Stimulated activated CD4-positive, alpha-beta T cell treated with anti-CD3 and anti-CD28 coated beads, Interleukin-12 subunit alpha, Interleukin-12 subunit beta, amount 100 ng/mL, for 24 hours (primary cell): Measurements from ENCODE around the gene POLR1C.
"Not testable (repeated sequence)": the region's sequence is repeated elsewhere in the genome, so short reads cannot be mapped to it uniquely, and the experiment has no call there.

Experiments
- DNase-seq, 2 experiments: peaks; one replicate each; pipeline ENCODE4 v3.0.0-alpha.2; 2020; ENCODE audit warnings: low read depth in 2 of 2

The POLR1C gene

DNA sequence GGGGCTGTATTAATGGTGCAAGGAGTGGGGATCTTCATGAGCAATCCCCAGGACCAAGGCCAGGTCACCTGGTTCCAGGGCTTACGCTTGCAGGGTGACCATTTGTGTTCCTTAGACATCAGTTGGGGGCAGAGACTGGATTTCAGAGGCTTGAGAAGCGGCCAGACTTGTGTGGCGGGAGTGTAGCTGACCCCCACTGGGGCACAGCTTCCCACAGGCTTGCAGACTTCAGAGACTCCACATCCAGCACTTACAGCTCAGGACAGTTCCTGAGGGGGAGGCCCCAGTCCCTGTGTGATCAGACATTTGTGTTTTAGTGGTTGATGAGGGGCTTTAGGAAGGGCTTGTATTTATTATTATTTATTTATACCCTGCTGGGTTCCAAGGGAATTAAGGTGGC, 24.2 kb upstream of the POLR1C start:
- no peak for DNase-seq

GRCh38 chr6:43493230-43493629, 23.7 kb upstream of the POLR1C start:
- DNase-seq = no peak

DNA sequence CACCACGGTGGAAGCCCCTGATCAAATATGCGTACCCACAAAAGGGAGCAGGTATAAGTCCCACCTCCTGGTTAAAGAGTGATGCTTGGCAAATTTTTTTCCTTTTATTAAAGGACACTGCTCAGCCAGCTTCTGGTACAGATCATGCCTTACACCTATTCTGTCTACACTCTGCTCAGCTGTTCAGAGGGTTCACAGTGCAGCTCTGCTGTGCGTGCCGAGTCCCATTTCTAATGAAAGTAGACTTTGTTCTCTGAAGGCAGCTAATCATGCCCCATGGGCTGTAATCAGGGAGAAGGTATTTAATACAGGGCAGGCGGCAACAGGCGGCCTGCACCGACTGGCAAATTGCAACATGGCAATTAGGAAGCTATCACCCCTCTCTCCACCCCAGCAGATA, 23.1 kb upstream of the POLR1C start:
- no peak for DNase-seq

- no peak for DNase-seq
Measured at GRCh38 chr6:43494321-43494720, 22.6 kb upstream of the POLR1C start.

DNA sequence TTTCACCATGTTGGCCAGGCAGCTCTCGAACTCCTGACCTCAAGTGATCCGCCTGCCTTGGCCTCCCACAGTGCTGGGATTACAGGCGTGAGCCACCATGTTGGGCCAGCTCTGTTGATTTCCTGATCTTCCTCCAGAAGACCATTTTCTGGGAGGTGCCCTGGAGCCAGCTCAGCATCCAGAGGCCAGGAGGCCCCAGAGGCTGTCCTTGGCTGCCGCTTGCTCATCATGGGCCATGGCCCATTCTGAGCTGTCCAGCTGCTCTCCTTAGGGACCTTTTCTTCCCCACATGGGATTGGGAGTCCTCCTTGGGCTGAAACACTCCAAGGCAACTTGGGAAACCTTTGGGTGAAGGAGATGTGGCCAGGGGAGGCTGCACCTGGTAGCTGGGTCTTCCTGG, 22.1 kb upstream of the POLR1C start:
- DNase-seq = no peak

GRCh38 chr6:43495409-43495941, 21.4 kb upstream of the POLR1C start:
- no peak for DNase-seq

DNA sequence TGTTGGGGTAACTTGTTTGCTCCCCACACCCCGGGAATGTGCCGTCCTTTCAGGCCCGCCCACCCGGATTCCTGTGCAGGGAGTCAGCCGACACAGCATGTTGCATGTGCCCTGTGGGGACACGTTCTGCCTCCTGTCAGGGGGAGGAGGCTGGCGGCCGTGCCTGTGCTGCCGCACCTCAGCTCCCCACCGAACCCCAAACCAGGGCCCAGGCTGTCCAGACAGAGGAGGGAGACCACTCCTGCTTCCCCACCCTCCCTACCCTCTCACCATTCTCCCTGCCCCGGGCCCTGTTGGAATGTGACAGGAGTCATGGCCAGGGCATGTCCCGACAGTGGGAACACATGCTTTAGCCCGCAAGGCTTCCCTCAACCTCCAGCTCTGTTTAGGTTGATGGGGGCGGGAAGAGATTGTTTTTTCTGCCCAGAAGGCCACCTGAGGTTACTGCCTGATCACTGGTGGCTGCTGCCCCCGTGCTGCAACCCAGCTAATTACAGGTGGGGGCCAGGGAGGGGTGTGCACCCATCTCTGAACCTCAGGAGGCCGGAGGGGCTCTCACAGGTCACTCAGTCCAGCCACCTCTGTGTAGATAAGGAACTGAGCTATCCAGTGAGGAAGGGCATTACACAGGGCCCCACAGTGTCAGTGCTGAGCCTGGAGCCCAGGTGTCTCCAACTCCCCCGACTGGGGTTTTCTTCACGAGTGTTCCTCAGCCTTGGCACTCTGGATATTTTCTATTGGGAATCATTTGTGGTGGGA, 20.3 kb upstream of the POLR1C start:
- no peak for DNase-seq

DNA sequence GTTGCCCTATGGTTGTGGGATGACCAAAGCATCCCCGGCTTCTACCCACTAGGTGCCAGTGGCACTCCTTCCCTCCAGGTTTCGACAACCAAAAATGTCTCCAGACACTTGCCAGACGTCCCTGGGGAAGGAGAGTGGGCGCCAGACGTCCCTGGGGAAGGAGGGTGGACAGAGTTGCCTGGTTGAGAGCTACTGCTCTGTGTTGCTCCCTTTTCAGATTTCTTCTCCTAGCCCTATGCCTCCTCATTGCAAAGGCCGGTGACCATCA, 19.8 kb upstream of the POLR1C start:
- no peak for DNase-seq

GRCh38 chr6:43497689-43498088, 19.2 kb upstream of the POLR1C start:
- DNase-seq = no peak

- DNase-seq = not testable (repeated sequence)
Measured at GRCh38 chr6:43498291-43498690, 18.6 kb upstream of the POLR1C start.

- DNase-seq = no peak
Measured at GRCh38 chr6:43499028-43499815, 17.7 kb upstream of the POLR1C start.

GRCh38 chr6:43500921-43501320, 16.0 kb upstream of the POLR1C start:
- no peak for DNase-seq

DNA sequence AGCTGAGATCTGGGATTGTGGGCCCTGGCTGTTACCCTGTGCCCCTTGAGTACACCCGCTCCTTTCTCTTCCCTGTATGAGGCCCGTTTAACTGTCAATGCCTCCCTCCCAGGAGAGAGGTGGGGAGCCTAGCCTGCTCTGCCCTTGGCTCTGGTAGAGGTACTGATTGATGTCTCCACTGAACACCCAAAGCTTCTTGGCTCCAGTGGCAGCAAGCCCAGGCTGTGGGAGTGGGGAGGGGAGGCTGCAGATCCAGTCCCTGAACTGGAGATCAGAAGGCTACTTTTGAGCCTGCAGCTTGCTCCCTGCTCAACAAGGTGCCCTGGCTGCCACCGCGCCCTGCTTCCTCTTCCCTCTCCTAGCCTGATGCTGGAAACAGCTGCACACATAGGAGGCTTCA, 14.2 kb upstream of the POLR1C start:
- DNase-seq = no peak

- DNase-seq = no peak
Measured at GRCh38 chr6:43503443-43503842, 13.4 kb upstream of the POLR1C start.

DNA sequence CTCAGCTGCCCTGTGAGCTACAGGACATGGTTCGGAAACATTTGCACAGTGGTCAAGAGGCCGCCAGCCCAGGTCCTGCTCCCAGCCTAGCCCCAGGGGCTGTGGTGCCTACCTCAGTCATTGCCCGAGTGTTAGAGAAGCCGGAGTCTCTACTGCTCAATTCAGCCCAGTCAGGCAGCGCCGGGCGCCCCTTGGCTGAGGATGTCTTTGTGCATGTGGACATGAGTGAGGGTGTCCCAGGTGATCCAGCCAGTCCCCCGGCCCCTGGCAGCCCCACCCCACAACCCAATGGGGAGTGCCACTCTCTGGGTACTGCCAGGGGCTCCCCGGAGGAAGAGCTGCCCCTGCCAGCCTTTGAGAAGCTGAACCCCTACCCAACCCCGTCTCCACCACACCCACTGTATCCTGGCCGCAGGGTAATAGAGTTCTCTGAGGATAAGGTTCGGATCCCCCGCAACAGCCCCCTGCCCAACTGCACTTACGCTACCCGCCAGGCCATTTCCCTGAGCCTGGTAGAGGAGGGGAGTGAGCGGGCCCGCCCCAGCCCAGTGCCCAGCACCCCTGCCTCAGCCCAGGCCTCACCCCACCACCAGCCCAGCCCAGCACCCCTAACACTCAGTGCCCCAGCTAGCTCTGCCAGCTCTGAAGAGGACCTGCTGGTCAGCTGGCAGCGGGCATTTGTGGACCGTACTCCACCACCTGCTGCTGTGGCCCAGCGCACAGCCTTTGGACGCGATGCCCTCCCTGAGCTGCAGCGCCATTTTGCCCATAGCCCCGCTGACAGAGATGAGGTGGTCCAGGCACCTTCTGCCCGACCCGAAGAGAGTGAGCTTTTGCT, 11.9 kb upstream of the POLR1C start:
- no peak for DNase-seq

GRCh38 chr6:43505718-43506117, 11.2 kb upstream of the POLR1C start:
- no peak for DNase-seq

DNA sequence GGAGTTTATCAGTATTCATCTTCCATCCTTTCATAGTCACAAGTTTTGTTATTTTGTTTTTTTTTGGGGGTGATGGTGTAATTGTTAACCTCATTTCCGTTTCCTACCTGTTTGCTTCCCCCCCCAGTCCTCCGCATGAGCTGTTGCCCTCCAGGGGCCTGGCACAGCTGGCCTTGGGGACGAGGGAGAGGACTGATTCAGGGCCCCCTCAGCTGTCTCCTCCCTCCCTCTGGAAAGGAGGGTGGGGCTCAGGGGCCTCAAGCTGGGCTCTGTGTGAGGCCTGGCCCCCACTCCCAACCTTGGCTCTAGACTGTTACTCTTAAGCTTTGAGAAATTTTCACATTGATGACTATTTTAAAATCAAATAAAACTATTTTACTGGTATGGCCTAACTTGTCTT, 10.7 kb upstream of the POLR1C start:
- DNase-seq = no peak

GRCh38 chr6:43506667-43507471, 10.0 kb upstream of the POLR1C start:
- peak; percentile 54 to 77 for DNase-seq

GRCh38 chr6:43508481-43509141, 8.3 kb upstream of the POLR1C start:
- DNase-seq = no peak

GRCh38 chr6:43509142-43509983, 7.5 kb upstream of the POLR1C start:
- no peak for DNase-seq
